T-cell (primary cell): Measurements from ENCODE around the gene APMAP. TPM values are rescaled to one million over a fixed set of nuclear protein-coding genes. Genes with fewer than 3 reads are reported as not detected.
A peak's percentile ranks its signal among the peaks of the same experiment; 100 is the strongest.

Experiments used
- ATAC-seq, 4 experiments: fragments of 200-7000 bp in 3 of 4; fragments of 150-1000 bp in 1 of 4; cut with Tn5 transposase; replicated peaks in 1 of 4; 1 replicate in 3 of 4; 2 replicates in 1 of 4; pipeline ENCODE4 v1.10.0; 2021; ENCODE audit warnings: moderate library complexity in 3 of 4, mild to moderate bottlenecking in 2 of 4, moderate number of reproducible peaks in 1 of 4
- CTCF ChIA-PET, 2 donors: fragments of 300-600 bp; sonication (Branson Sonifier 250); formaldehyde crosslinking; loops; one replicate each; lab custom pipeline; 2022; ENCODE audit warnings: antibody characterized with exemption in 2 of 2; lab: Charles Lee
- POLR2A ChIA-PET, 2 donors: fragments of 300-600 bp; sonication (Branson Sonifier 250); formaldehyde crosslinking; loops; one replicate each; lab custom pipeline; 2022; ENCODE audit warnings: antibody characterized with exemption in 2 of 2; lab: Charles Lee
- DNase-seq, 35 experiments: peaks; one replicate each; pipeline versions ENCODE4 v3.0.0 to v3.0.0-alpha.2; 2013 to 2023
- H3K27ac ChIP-seq: one replicate; pipeline ENCODE4 v1.5.1; 2013; ENCODE audit warnings: low read length
- H3K27me3 ChIP-seq, 2 experiments: replicated peaks in 1 of 2; 1 replicate in 1 of 2; 2 replicates in 1 of 2; pipeline versions ENCODE4 v1.6.1 to v1.7.0; 2013; ENCODE audit warnings: low read length in 1 of 2, mixed read lengths in 1 of 2; ENCODE audit not compliant: control insufficient read depth in 2 of 2, insufficient read depth in 2 of 2; ENCODE audit errors: extremely low read depth in 1 of 2
- H3K36me3 ChIP-seq, 2 donors: 1 replicate in 1 of 2; 2 replicates in 1 of 2; pipeline versions ENCODE4 v1.6.1 to v1.7.0; 2013; ENCODE audit warnings: low read length in 1 of 2; ENCODE audit not compliant: control insufficient read depth in 2 of 2, insufficient read depth in 1 of 2; ENCODE audit errors: extremely low read depth in 1 of 2
- H3K4me1 ChIP-seq, 2 experiments: 1 replicate in 1 of 2; 2 replicates in 1 of 2; pipeline versions ENCODE4 v1.6.1 to v1.7.0; 2013; ENCODE audit warnings: low read length in 2 of 2, mixed read lengths in 1 of 2; ENCODE audit not compliant: insufficient read depth in 2 of 2, control insufficient read depth in 1 of 2; ENCODE audit errors: extremely low read depth in 1 of 2
- H3K4me3 ChIP-seq, 2 donors: 1 replicate in 1 of 2; 2 replicates in 1 of 2; pipeline versions ENCODE4 v1.5.1 to v1.7.0; 2013; ENCODE audit warnings: mild to moderate bottlenecking in 2 of 2, low read length in 1 of 2, moderate library complexity in 1 of 2; ENCODE audit not compliant: control insufficient read depth in 1 of 2; ENCODE audit errors: extremely low read depth in 1 of 2
- H3K9me3 ChIP-seq: 2 replicates; pipeline ENCODE4 v1.7.0; 2013
- H3K27ac Mint-ChIP-seq, 2 donors: one replicate each; pipeline ENCODE4 v1.8.0; 2020 to 2021; ENCODE audit warnings: mild to moderate bottlenecking in 2 of 2, mixed read lengths in 2 of 2
- H3K27me3 Mint-ChIP-seq, 2 donors: one replicate each; pipeline ENCODE4 v1.8.0; 2021 to 2022; ENCODE audit warnings: mixed read lengths in 2 of 2
- H3K36me3 Mint-ChIP-seq: one replicate; pipeline ENCODE4 v1.8.0; 2021; ENCODE audit warnings: mixed read lengths
- H3K4me1 Mint-ChIP-seq, 3 donors: one replicate each; pipeline ENCODE4 v1.8.0; 2020 to 2022; ENCODE audit warnings: mixed read lengths in 3 of 3, mild to moderate bottlenecking in 1 of 3
- H3K4me3 Mint-ChIP-seq, 3 donors: one replicate each; pipeline ENCODE4 v1.8.0; 2020 to 2022; ENCODE audit warnings: mild to moderate bottlenecking in 3 of 3, mixed read lengths in 3 of 3, moderate library complexity in 3 of 3
- H3K9me3 Mint-ChIP-seq, 3 donors: one replicate each; pipeline ENCODE4 v1.8.0; 2020 to 2022; ENCODE audit warnings: mixed read lengths in 3 of 3
- WGBS: methylation state at CpG from one replicate; pipeline ENCODE4 v1.1.5; 2013; ENCODE audit warnings: missing lambda C conversion rate; ENCODE audit not compliant: insufficient coverage; 5-methylcytosine and 5-hydroxymethylcytosine counted together
- total RNA-seq, 35 experiments: library from RNA in 6 of 35; stranded (reverse) in 6 of 35; fragments of 120-200 nt in 1 of 35; gene quantifications; one replicate each; pipeline versions ENCODE4 v1.2.1 to v1.2.4 and lab custom pipeline; 2013 to 2026

Gene APMAP
- total RNA-seq, 5 donors from 2014 or later (not counting 1 experiment from before 2014, with no cell fraction given): 32.2 to 53.0 (median 49.8) TPM

GRCh38 chr20:24993337-24994185 lies 1.0 kb upstream of the APMAP start:
- Histone ChIP-seq H3K4me3 (peak overlapping the region; percentile 72 to 88), H3K9me3 (no peaks in the 10 kb centered on the region), H3K4me1 (peaks cover 5 to 39% of the 10 kb centered on the region in 2 experiments), H3K27me3 (no peaks in the 10 kb centered on the region), H3K36me3 (peaks cover 0 to 5% of the 10 kb centered on the region in 2 donors), H3K27ac (peak overlapping the region; percentile 97)
- ATAC-seq (no peak), DNase-seq (peak in 2 of 35 experiments; percentile 2 to 13)
- peaks cover 2% of the 10 kb centered on the region for H3K36me3 Mint-ChIP-seq
- peak overlapping the region; percentile 94 to 96 for H3K27ac Mint-ChIP-seq
- WGBS: 86% methylated on average over 3 of the region's 9 CpGs
- ChIA-PET CTCF (interaction anchor here (0.5 to 5.2 kb wide), 17 partner anchors 38 to 406 kb away, joined by 3 to 35 read pairs (median 4); partner anchors contain the start of genes ACSS1 (in 2 of the 2) and PYGB (in 1 of the 2)), POLR2A (interaction anchor here in 1 of 2 donors (0.7 to 1.0 kb wide), 2 partner anchors 33 to 39 kb away, joined by 3 to 7 read pairs; no protein-coding TSS in a partner anchor)
- no peaks in the 10 kb centered on the region for H3K9me3 Mint-ChIP-seq
- peaks cover 39 to 61% (median 61%) of the 10 kb centered on the region in 3 donors for H3K4me1 Mint-ChIP-seq
- peak overlapping the region; percentile 95 to 99 (median 95) for H3K4me3 Mint-ChIP-seq
- no peaks in the 10 kb centered on the region for H3K27me3 Mint-ChIP-seq

GRCh38 chr20:24991897-24992486 lies 559 bp downstream of the APMAP start:
- CTCF ChIA-PET: interaction anchor here (3.9 to 5.2 kb wide), 2 partner anchors 71 to 73 kb away, joined by 28 to 35 read pairs; no protein-coding TSS in a partner anchor
- Mint-ChIP-seq H3K27me3 (no peaks in the 10 kb centered on the region), H3K4me1 (peaks cover 50 to 77% (median 76%) of the 10 kb centered on the region in 3 donors), H3K4me3 (peak overlapping the region; percentile 95 to 99 (median 95)), H3K9me3 (no peaks in the 10 kb centered on the region), H3K27ac (peak overlapping the region; percentile 94 to 96), H3K36me3 (peaks cover 14% of the 10 kb centered on the region)
- peak overlapping the region; percentile 97 for H3K27ac ChIP-seq
- H3K9me3 ChIP-seq: no peaks in the 10 kb centered on the region
- POLR2A ChIA-PET: interaction anchor here (0.6 to 1.0 kb wide), 3 partner anchors 31 to 1149 kb away, joined by 3 to 5 read pairs (median 3); no protein-coding TSS in a partner anchor
- H3K4me3 ChIP-seq: peak overlapping the region; percentile 72 to 88
- DNase-seq: peak in 4 of 35 experiments; percentile 4 to 20 (median 8)
- no peaks in the 10 kb centered on the region for H3K27me3 ChIP-seq
- H3K36me3 ChIP-seq: peaks cover 0 to 5% of the 10 kb centered on the region in 2 donors
- ATAC-seq: peak; percentile 2 to 18 (median 18)
- H3K4me1 ChIP-seq: peaks cover 5 to 52% of the 10 kb centered on the region in 2 experiments
- WGBS: under 1% methylated on average over 36 of the region's 36 CpGs

GRCh38 chr20:24990810-24991252 lies 1.7 kb downstream of the APMAP start:
- Histone ChIP-seq H3K27me3 (no peaks in the 10 kb centered on the region), H3K36me3 (peaks cover 0 to 7% of the 10 kb centered on the region in 2 donors), H3K27ac (no peak overlapping the region), H3K4me3 (no peak overlapping the region), H3K9me3 (no peaks in the 10 kb centered on the region), H3K4me1 (peaks cover 5 to 62% of the 10 kb centered on the region in 2 experiments)
- Mint-ChIP-seq H3K9me3 (no peaks in the 10 kb centered on the region), H3K4me3 (peak overlapping the region; percentile 95 to 99 (median 95)), H3K27me3 (no peaks in the 10 kb centered on the region), H3K27ac (peak overlapping the region; percentile 9 to 96), H3K36me3 (peaks cover 19% of the 10 kb centered on the region), H3K4me1 (peaks cover 58 to 88% (median 88%) of the 10 kb centered on the region in 3 donors)
- ChIA-PET POLR2A (no interaction called here), CTCF (interaction anchor here in 1 of 2 donors (1.2 kb wide), 1 partner anchor 59 kb away, joined by 5 read pairs; no protein-coding TSS in a partner anchor)
- no peak for ATAC-seq
- DNase-seq: peak in 1 of 35 experiments; percentile 22
- 90% methylated on average over 1 of the region's 2 CpGs for WGBS

- DNase-seq: no peak
- ChIA-PET CTCF (interaction anchor here in 1 of 2 donors (1.0 kb wide), 1 partner anchor 36 kb away, joined by 3 read pairs; no protein-coding TSS in a partner anchor), POLR2A (no interaction called here)
- Histone ChIP-seq H3K27me3 (no peaks in the 10 kb centered on the region), H3K4me3 (no peak overlapping the region), H3K4me1 (peaks cover 5 to 62% of the 10 kb centered on the region in 2 experiments), H3K36me3 (peaks cover 0 to 9% of the 10 kb centered on the region in 2 donors), H3K9me3 (no peaks in the 10 kb centered on the region), H3K27ac (no peak overlapping the region)
- H3K36me3 Mint-ChIP-seq: peaks cover 20% of the 10 kb centered on the region
- H3K27me3 Mint-ChIP-seq: no peaks in the 10 kb centered on the region
- WGBS: 94% methylated on average over 3 of the region's 3 CpGs
- ATAC-seq: no peak
- H3K4me3 Mint-ChIP-seq: no peak overlapping the region
- no peaks in the 10 kb centered on the region for H3K9me3 Mint-ChIP-seq
- peaks cover 67 to 93% (median 93%) of the 10 kb centered on the region in 3 donors for H3K4me1 Mint-ChIP-seq
- peak overlapping the region; percentile 34 to 53 for H3K27ac Mint-ChIP-seq
Measured at GRCh38 chr20:24989162-24989561, 3.4 kb downstream of the APMAP start.

GRCh38 chr20:24987873-24988835 lies 4.4 kb downstream of the APMAP start:
- H3K9me3 ChIP-seq: no peaks in the 10 kb centered on the region
- Mint-ChIP-seq H3K4me1 (peaks cover 69 to 87% (median 86%) of the 10 kb centered on the region in 3 donors), H3K36me3 (peaks cover 30% of the 10 kb centered on the region), H3K27ac (peak overlapping the region in 1 of 2 donors; percentile 34), H3K9me3 (no peaks in the 10 kb centered on the region), H3K27me3 (no peaks in the 10 kb centered on the region), H3K4me3 (no peak overlapping the region)
- 94% methylated on average over 3 of the region's 7 CpGs for WGBS
- no peaks in the 10 kb centered on the region for H3K27me3 ChIP-seq
- H3K4me1 ChIP-seq: peaks cover 5 to 58% of the 10 kb centered on the region in 2 experiments
- CTCF ChIA-PET: interaction anchor here in 1 of 2 donors (0.6 to 1.0 kb wide), 2 partner anchors 35 to 105 kb away, joined by 3 read pairs; no protein-coding TSS in a partner anchor
- no peak overlapping the region for H3K27ac ChIP-seq
- POLR2A ChIA-PET: interaction anchor here in 1 of 2 donors (1.0 kb wide), 1 partner anchor 34 kb away, joined by 3 read pairs; no protein-coding TSS in a partner anchor
- ATAC-seq: no peak
- peaks cover 0 to 15% of the 10 kb centered on the region in 2 donors for H3K36me3 ChIP-seq
- DNase-seq: no peak
- no peak overlapping the region for H3K4me3 ChIP-seq
